Islet of Langerhans (tissue), 1 donor: ENCODE data around the gene CSNK1E.

Experiments used
- FAIRE-seq: peaks from one replicate; lab custom pipeline; 2011; peaks lifted over from hg19 to GRCh38; lab: Jason Lieb, UNC

Gene CSNK1E

GRCh38 chr22:38327805-38328204 lies 10.6 kb upstream of the CSNK1E start:
- no peak for FAIRE-seq

GRCh38 chr22:38327396-38327795 lies 10.2 kb upstream of the CSNK1E start:
- no peak for FAIRE-seq

GRCh38 chr22:38325587-38325986 lies 8.4 kb upstream of the CSNK1E start:
- FAIRE-seq: no peak

- FAIRE-seq: no peak
Observed at GRCh38 chr22:38320605-38321402, 3.6 kb upstream of the CSNK1E start.

- FAIRE-seq: no peak
Observed at GRCh38 chr22:38318792-38319773, 1.9 kb upstream of the CSNK1E start.

GRCh38 chr22:38317995-38318715 lies 922 bp upstream of the CSNK1E start:
- FAIRE-seq: no peak

GRCh38 chr22:38316364-38317121 lies 690 bp downstream of the CSNK1E start:
- no peak for FAIRE-seq

GRCh38 chr22:38315823-38316363 lies 1.3 kb downstream of the CSNK1E start:
- no peak for FAIRE-seq

- FAIRE-seq: no peak
Observed at GRCh38 chr22:38314933-38315822, 2.1 kb downstream of the CSNK1E start.

- FAIRE-seq: no peak
Observed at GRCh38 chr22:38314051-38314932, 2.9 kb downstream of the CSNK1E start.

- FAIRE-seq: no peak
Observed at GRCh38 chr22:38313384-38313955, 3.8 kb downstream of the CSNK1E start.

- FAIRE-seq: no peak
Observed at GRCh38 chr22:38312261-38312800, 4.9 kb downstream of the CSNK1E start.

- no peak for FAIRE-seq
Observed at GRCh38 chr22:38311323-38311620, 6.0 kb downstream of the CSNK1E start.

- no peak for FAIRE-seq
Observed at GRCh38 chr22:38310518-38311322, 6.5 kb downstream of the CSNK1E start.

GRCh38 chr22:38309614-38310517 lies 7.4 kb downstream of the CSNK1E start:
- no peak for FAIRE-seq

GRCh38 chr22:38308791-38309498 lies 8.3 kb downstream of the CSNK1E start:
- FAIRE-seq: no peak
